Activated CD4-positive, alpha-beta T cell treated with anti-CD3 and anti-CD28 coated beads, Interleukin-2, amount 10 ng/mL, durations not matched to agents 7 days and 5 days (primary cell): Measurements from ENCODE around the gene THPO. TPM values are rescaled to one million over a fixed set of nuclear protein-coding genes. Genes with fewer than 3 reads are reported as not detected.

ENCODE experiments used
- CTCF ChIA-PET: fragments of 350-600 bp; sonication (Branson Sonifier 250); formaldehyde crosslinking; loops from one replicate; lab custom pipeline; 2021; ENCODE audit warnings: antibody characterized with exemption; lab: Charles Lee
- POLR2A ChIA-PET: fragments of 350-600 bp; sonication (Branson Sonifier 250); formaldehyde crosslinking; loops from one replicate; lab custom pipeline; 2021; ENCODE audit warnings: antibody characterized with exemption; lab: Charles Lee
- DNase-seq: peaks from one replicate; pipeline ENCODE4 v3.0.0-alpha.2; 2020
- H3K27ac Mint-ChIP-seq: one replicate; pipeline ENCODE4 v1.8.0; 2021; ENCODE audit warnings: mild to moderate bottlenecking, moderate library complexity, mixed read lengths
- H3K27me3 Mint-ChIP-seq: one replicate; pipeline ENCODE4 v1.8.0; 2021; ENCODE audit warnings: mixed read lengths
- H3K36me3 Mint-ChIP-seq: one replicate; pipeline ENCODE4 v1.8.0; 2021; ENCODE audit warnings: low read depth, mixed read lengths
- H3K4me1 Mint-ChIP-seq: one replicate; pipeline ENCODE4 v1.8.0; 2021; ENCODE audit warnings: mixed read lengths
- H3K4me3 Mint-ChIP-seq: one replicate; pipeline ENCODE4 v1.8.0; 2021; ENCODE audit warnings: mild to moderate bottlenecking, moderate library complexity, mixed read lengths
- H3K9me3 Mint-ChIP-seq: one replicate; pipeline ENCODE4 v1.8.0; 2021; ENCODE audit warnings: mixed read lengths
- total RNA-seq, 2 experiments: library from RNA; stranded (reverse); gene quantifications; one replicate each; pipeline ENCODE4 v1.2.3, GENCODE V29; 2021

Gene THPO
- total RNA-seq, 2 experiments from 2014 or later, result not detected

DNA sequence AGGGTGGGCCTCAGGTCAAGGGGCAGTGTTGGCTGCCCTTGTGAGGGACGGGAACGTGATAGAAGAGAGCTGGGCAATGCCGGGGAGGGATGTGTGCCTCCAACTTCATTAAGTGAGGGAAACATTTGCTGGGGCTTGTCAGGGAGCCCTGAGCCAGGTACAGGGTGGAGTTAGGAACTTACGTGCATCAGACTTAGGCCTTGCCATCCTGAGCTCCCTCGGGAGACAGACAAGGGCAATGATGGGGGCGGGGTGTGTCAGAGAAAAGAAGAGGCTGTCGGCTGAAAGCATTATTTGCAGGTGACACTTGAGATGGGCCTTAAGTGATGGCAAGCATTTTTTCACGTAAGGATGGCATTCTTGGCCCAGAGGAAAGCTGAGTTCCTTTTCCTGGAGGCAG lies 39.0 kb downstream of the THPO start:
- Mint-ChIP-seq H3K36me3 (peaks cover 4% of the 10 kb centered on the region), H3K4me3 (no peak overlapping the region)
- POLR2A ChIA-PET, result no interaction called here

DNA sequence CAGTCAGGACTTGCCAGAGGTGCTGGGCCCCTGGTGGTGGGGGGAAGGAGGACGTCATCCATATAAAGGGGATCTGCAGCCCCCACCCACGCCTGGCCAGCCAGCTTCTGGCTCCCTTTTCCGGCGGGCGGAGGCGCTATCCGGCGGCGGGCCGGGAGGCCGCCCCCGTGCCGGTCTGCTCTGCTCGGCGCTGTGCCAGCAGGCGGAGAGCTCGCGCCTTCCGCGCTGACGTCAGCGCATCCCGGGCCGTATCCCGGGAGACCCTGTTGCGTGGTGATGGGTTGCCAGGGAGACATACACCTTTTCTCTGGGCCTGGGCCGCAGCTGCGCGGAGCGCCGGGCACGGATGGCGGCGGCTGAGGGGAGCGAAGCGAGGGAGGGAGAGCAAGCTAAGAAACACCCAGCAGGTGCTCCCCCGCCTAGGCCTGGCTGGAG lies 39.5 kb downstream of the THPO start:
- H3K36me3 Mint-ChIP-seq, result peaks cover 9% of the 10 kb centered on the region
- DNase-seq, result no peak
- no peaks in the 10 kb centered on the region for H3K27me3 Mint-ChIP-seq
- H3K27ac Mint-ChIP-seq, result no peak overlapping the region
- CTCF ChIA-PET, result interaction anchor here (0.9 to 2.2 kb wide), 4 partner anchors 10 to 22 kb away, joined by 3 to 6 read pairs (median 4); no protein-coding TSS in a partner anchor
- H3K4me1 Mint-ChIP-seq, result peaks cover 39% of the 10 kb centered on the region
- H3K9me3 Mint-ChIP-seq, result no peaks in the 10 kb centered on the region
- no peak overlapping the region for H3K4me3 Mint-ChIP-seq
- POLR2A ChIA-PET, result no interaction called here

More for the DNA sequence above, 39.0 kb downstream of the THPO start:
- Mint-ChIP-seq H3K9me3 (no peaks in the 10 kb centered on the region), H3K27me3 (no peaks in the 10 kb centered on the region), H3K4me1 (peaks cover 34% of the 10 kb centered on the region), H3K27ac (no peak overlapping the region)
- no peak for DNase-seq
- CTCF ChIA-PET, result interaction anchor here (0.9 to 2.2 kb wide), 4 partner anchors 9 to 21 kb away, joined by 3 to 6 read pairs (median 4); no protein-coding TSS in a partner anchor

DNA sequence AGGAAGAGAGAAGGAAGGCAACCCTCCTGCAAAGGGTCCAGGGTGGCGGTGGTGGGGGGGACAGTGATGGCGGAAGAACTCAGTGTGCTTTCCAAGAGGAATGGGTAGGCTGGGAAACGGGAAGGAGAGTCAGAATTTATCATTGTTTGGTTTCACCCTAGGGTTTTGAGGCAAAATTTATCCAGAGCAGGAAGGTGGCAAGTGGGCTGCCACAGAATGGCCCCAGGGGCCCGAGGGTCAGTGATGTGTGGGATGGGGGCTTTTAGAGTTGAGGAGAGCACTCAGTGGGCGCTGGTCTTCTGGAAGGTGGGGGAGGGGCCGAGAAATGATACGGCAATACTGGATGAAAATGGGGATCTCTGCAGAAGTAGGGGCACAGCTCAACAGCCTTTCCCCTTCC lies 40.0 kb downstream of the THPO start:
- no peaks in the 10 kb centered on the region for H3K9me3 Mint-ChIP-seq
- H3K27me3 Mint-ChIP-seq, result no peaks in the 10 kb centered on the region
- peaks cover 44% of the 10 kb centered on the region for H3K4me1 Mint-ChIP-seq
- peaks cover 14% of the 10 kb centered on the region for H3K36me3 Mint-ChIP-seq
- ChIA-PET POLR2A (no interaction called here), CTCF (interaction anchor here (0.6 to 2.2 kb wide), 6 partner anchors 8 to 34 kb away, joined by 3 to 8 read pairs (median 6); no protein-coding TSS in a partner anchor)
- no peak overlapping the region for H3K4me3 Mint-ChIP-seq
- no peak for DNase-seq
- no peak overlapping the region for H3K27ac Mint-ChIP-seq

DNA sequence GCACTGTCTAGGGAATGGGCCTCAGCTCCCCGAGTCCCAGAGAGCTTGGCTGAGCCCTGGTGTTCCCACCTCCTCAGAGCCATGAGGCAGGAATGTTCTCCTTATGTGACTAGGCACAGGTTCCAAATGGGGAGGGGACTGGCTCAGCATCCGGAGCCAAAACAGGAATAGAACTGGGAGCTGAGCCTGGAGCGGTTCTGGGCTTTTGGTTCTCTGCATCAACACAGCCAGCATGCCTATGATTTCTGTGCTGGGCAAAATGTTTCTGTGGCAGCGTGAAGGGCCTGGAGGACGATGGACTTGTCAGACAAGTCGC lies 40.6 kb downstream of the THPO start, which contains the start of gene FAM131A:
FAM131A (plus strand) TSS at position 202 of the 316 bp plus-strand sequence; CDS start at position 233, 31 bp downstream.
- Mint-ChIP-seq H3K27ac (peak within 1 kb of the TSS; percentile 88), H3K36me3 (peaks cover 21% of the 10 kb centered on the region), H3K9me3 (no peaks in the 10 kb centered on the region), H3K4me1 (peaks cover 50% of the 10 kb centered on the region), H3K4me3 (peak within 1 kb of the TSS; percentile 73), H3K27me3 (no peaks in the 10 kb centered on the region)
- ChIA-PET CTCF (interaction anchor here (0.8 to 2.0 kb wide), 4 partner anchors 9 to 17 kb away, joined by 4 to 8 read pairs (median 6); no protein-coding TSS in a partner anchor), POLR2A (no interaction called here)
- DNase-seq, result no peak

DNA sequence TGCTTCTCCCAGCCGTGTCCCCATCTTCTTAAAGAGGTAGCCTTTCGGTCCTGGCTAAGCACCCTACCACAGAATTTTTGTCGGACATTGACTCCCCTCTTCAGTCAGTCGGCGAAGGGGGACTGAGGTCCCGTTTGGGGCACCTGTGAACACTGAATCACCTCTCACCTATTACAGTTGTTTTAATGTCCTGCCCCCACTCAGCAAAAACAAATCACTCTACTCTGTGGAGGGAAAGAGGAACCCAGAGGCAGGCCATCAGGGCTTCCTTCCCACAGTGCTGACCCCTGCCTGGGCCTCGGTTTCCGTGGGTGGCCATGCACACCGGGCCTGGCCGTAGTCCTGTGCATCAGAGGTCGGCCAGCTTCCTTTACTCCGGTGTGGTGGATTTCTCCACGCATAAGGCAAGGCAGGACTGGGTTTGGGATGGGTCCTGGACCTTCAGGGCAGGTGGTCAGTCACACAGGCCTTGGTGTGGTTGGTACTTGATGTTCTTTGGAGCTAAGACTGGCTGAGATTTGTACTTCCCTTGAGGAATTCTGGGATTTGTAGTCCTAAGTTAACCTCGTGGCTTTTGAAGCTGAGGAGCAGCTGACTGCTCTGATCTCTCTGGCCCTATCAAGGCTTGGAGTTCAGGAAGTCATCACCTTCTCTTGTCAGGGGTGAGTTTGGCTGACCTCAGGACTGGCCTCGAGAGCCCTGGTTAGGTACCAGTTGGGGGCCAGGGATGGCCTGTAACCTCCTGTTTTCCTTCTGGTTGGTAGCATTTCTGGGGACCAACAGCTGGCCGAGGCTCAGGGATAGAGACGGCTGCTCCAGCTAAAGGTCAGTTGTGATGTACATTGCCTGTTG lies 41.2 kb downstream of the THPO start:
- no peaks in the 10 kb centered on the region for H3K9me3 Mint-ChIP-seq
- H3K4me1 Mint-ChIP-seq, result peaks cover 54% of the 10 kb centered on the region
- H3K27me3 Mint-ChIP-seq, result no peaks in the 10 kb centered on the region
- ChIA-PET POLR2A (no interaction called here), CTCF (interaction anchor here (0.8 to 2.0 kb wide), 3 partner anchors 9 to 11 kb away, joined by 4 to 8 read pairs (median 6); no protein-coding TSS in a partner anchor)
- H3K27ac Mint-ChIP-seq, result peak overlapping the region; percentile 88
- DNase-seq, result no peak
- peaks cover 27% of the 10 kb centered on the region for H3K36me3 Mint-ChIP-seq
- peak overlapping the region; percentile 73 for H3K4me3 Mint-ChIP-seq

DNA sequence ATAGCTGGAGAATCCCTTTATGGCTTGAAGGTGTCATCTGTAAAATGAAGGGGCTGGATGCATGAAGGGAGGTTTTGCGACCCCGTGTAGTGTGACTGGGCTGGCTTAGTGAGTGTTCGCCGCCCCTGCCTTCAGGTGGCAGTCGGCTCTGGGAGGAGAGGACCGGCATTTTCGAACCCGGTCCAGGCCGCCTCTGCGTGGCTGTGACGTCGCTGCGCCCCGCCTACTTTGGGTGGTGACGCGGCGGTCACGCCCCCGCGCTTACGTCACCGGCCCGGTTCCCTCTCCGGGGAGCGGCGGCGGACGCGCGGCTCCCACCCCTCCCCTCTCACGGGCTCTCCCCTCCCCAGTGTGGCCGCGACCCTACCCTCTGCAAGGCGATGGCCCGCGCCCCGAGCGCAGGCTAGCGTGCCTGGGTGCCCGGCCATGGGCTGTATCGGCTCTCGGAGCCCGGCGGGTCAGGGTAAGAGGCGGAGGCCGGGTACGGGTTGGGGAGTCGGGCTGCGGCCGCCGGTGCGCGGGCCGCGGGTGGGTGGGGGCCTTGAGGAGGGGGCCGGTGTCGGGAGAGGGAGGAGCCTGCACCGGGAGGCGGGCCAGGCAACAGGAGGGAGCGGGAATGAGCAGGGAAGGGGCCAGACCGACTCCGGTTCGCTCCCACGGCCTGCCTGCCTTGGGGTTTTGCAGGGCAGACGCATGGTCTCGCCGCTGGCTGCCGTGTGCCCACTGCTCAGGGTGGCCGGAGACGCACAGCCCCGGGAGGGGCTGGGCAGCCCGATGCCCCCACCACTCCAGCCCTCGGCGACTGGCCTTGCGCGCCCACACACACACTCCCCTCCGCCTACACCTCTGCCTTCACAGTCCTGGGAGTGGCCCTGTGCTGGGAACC lies 42.1 kb downstream of the THPO start:
- DNase-seq, result peak; percentile 83
- ChIA-PET POLR2A (no interaction called here), CTCF (interaction anchor here (0.8 to 2.0 kb wide), 3 partner anchors 10 to 20 kb away, joined by 4 to 8 read pairs (median 5); no protein-coding TSS in a partner anchor)
- Mint-ChIP-seq H3K9me3 (no peaks in the 10 kb centered on the region), H3K27me3 (no peaks in the 10 kb centered on the region), H3K4me3 (peak overlapping the region; percentile 73), H3K36me3 (peaks cover 35% of the 10 kb centered on the region), H3K27ac (peak overlapping the region; percentile 88), H3K4me1 (peaks cover 54% of the 10 kb centered on the region)

DNA sequence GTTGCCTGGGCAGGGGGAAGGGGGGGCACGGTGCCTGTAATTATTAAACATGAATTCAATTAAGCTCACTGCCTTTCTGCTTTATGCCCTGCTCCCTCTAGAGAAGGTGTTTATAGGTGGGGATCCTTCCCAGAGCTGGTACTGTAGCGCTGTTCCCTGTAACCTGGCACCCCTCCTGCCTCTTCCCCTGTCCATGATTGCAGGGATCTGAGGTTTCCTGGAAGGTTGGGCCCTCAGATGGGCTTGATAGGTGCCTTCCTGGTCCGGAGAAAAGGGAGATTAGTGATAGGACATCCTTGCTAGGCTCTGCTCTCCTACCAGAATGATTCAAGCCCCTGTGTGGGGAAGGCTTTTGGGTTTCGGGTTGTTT lies 42.7 kb downstream of the THPO start:
- no peak for DNase-seq
- H3K4me3 Mint-ChIP-seq, result peak overlapping the region; percentile 73
- peak overlapping the region; percentile 87 for H3K27ac Mint-ChIP-seq
- ChIA-PET POLR2A (no interaction called here), CTCF (interaction anchor here (0.8 to 1.0 kb wide), 2 partner anchors 17 to 19 kb away, joined by 4 to 5 read pairs; no protein-coding TSS in a partner anchor)
- no peaks in the 10 kb centered on the region for H3K9me3 Mint-ChIP-seq
- H3K4me1 Mint-ChIP-seq, result peaks cover 54% of the 10 kb centered on the region
- no peaks in the 10 kb centered on the region for H3K27me3 Mint-ChIP-seq
- H3K36me3 Mint-ChIP-seq, result peaks cover 38% of the 10 kb centered on the region

DNA sequence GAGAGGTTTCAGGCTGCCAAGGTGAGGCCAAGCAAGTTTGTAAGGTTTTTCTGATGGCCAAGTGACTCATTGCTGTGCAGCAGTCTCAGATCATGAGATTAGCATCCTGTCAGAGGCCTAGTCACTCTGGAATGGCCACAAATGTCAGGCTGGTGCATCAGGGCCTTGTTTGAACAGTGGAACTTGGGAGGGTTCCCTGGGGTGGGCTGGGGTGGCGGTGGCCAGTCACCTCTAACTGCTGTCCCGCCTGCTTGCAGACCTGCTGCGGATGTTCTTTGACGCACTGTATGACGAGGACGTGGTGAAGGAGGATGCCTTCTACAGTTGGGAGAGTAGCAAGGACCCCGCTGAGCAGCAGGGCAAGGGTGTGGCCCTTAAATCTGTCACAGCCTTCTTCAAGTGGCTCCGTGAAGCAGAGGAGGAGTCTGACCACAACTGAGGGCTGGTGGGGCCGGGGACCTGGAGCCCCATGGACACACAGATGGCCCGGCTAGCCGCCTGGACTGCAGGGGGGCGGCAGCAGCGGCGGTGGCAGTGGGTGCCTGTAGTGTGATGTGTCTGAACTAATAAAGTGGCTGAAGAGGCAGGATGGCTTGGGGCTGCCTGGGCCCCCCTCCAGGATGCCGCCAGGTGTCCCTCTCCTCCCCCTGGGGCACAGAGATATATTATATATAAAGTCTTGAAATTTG lies 43.4 kb downstream of the THPO start:
- Mint-ChIP-seq H3K4me1 (peaks cover 54% of the 10 kb centered on the region), H3K4me3 (peak overlapping the region; percentile 6), H3K27ac (peak overlapping the region; percentile 69), H3K27me3 (no peaks in the 10 kb centered on the region), H3K9me3 (no peaks in the 10 kb centered on the region), H3K36me3 (peaks cover 42% of the 10 kb centered on the region)
- CTCF ChIA-PET, result no interaction called here
- POLR2A ChIA-PET, result no interaction called here
- peak; percentile 34 for DNase-seq

DNA sequence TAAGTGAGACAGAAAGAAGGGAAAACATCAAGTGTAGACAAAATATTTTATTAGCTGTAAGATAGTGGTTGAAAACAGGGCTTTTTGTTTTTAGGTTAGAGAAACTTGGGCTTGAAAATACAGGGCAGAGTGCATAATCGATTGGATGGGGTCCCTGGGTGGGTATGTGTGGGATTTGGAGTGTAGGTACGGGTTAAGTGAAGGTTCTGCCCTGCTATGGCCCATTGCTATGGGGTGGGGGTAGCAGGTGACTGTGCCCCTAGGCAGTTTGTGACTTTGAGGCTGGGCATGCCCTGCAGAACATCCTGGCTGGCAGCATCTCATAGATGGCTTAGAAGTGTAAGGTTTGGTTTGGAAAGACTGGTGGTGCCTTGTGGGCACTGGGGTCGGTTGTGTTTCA lies 44.3 kb downstream of the THPO start:
- H3K36me3 Mint-ChIP-seq, result peaks cover 51% of the 10 kb centered on the region
- DNase-seq, result no peak
- CTCF ChIA-PET, result interaction anchor here (1.3 kb wide), 1 partner anchor 13 kb away, joined by 4 read pairs; no protein-coding TSS in a partner anchor

DNA sequence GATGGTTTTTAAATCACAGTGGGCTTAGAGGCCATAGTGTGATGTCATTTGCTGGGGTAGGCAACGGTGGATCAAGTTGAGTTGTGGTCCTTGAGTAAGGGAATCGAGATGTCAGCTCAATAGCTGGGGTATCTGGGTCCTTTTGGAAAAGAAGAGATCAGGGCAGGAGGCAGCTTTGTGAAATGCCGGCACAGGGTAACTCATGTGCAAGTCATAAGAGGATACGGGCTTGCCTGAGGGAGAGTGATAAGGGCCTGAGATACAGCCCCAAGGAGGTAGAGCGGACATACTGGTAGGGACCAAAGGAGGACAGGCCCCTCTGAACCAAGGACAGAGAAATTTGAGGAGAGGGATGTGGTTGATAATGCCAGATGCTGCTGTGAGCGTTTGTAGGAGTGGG lies 44.8 kb downstream of the THPO start:
- peak overlapping the region; percentile 69 for H3K27ac Mint-ChIP-seq
- peaks cover 56% of the 10 kb centered on the region for H3K36me3 Mint-ChIP-seq
- H3K4me3 Mint-ChIP-seq, result no peak overlapping the region
- POLR2A ChIA-PET, result no interaction called here
- H3K9me3 Mint-ChIP-seq, result no peaks in the 10 kb centered on the region
- DNase-seq, result no peak
- H3K27me3 Mint-ChIP-seq, result no peaks in the 10 kb centered on the region
- CTCF ChIA-PET, result interaction anchor here (1.3 kb wide), 1 partner anchor 13 kb away, joined by 4 read pairs; no protein-coding TSS in a partner anchor
- peaks cover 49% of the 10 kb centered on the region for H3K4me1 Mint-ChIP-seq

More for the DNA sequence above, 44.3 kb downstream of the THPO start:
- peak overlapping the region; percentile 69 for H3K27ac Mint-ChIP-seq
- POLR2A ChIA-PET, result no interaction called here
- no peaks in the 10 kb centered on the region for H3K9me3 Mint-ChIP-seq
- peaks cover 51% of the 10 kb centered on the region for H3K4me1 Mint-ChIP-seq
- no peak overlapping the region for H3K4me3 Mint-ChIP-seq
- H3K27me3 Mint-ChIP-seq, result no peaks in the 10 kb centered on the region

DNA sequence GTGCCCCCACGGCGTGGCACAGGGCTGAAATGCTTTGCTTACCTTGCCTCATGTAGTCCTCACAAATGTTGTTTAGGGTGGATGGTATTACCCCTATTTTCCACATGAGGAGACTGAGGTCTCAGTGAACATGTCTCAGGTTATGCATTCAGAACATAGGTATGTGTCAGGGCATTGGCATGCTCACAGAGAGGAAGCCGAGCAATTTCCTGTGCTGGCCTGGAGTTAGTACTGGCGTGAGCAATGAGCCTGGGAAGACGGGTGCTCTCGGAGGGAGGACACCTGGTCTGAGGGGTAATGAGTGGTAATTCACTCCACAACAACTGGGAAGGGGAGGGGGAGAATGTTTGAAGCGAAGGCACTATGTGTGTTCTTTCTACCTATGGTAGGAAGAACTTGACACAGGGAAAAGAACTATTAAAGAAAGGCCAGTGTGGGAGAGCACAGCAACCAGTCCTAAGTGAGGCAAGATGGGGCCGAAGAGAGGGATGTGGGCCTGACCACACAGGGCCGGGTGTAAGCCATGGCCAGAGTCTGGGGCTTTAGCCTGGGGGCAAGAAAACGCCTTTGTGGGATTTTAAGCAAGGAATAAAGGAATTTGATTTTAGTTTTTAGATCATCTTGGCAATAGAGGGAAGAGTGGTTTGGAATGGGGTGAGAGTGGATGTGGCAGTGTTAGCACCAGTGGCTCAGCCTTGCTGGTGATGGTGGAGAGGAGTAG lies 45.5 kb downstream of the THPO start:
- H3K36me3 Mint-ChIP-seq, result peaks cover 62% of the 10 kb centered on the region
- no peaks in the 10 kb centered on the region for H3K27me3 Mint-ChIP-seq
- CTCF ChIA-PET, result interaction anchor here (1.3 kb wide), 1 partner anchor 12 kb away, joined by 4 read pairs; no protein-coding TSS in a partner anchor

More for the DNA sequence above, 45.5 kb downstream of the THPO start:
- Mint-ChIP-seq H3K4me3 (no peak overlapping the region), H3K4me1 (peaks cover 43% of the 10 kb centered on the region), H3K9me3 (no peaks in the 10 kb centered on the region), H3K27ac (peak overlapping the region; percentile 33)
- DNase-seq, result no peak
- POLR2A ChIA-PET, result no interaction called here
